GM18867 (cell line): ENCODE measurements around the gene NCOA3.

Source experiments
- ATAC-seq: cut with Tn5 transposase; IDR thresholded peaks from one replicate; pipeline ENCODE4 v1.9.1; 2021; ENCODE audit warnings: mild to moderate bottlenecking, moderate library complexity; ENCODE audit not compliant: unreplicated experiment

NCOA3 gene

GRCh38 chr20:47676219-47676721 is 174.6 kb downstream of the NCOA3 start:
- ATAC-seq: no peak

- no peak for ATAC-seq
Observed at GRCh38 chr20:47676912-47677634, 175.4 kb downstream of the NCOA3 start.

- ATAC-seq: no peak
Observed at GRCh38 chr20:47677635-47678453, 176.2 kb downstream of the NCOA3 start.

GRCh38 chr20:47678536-47678935 is 176.8 kb downstream of the NCOA3 start:
- no peak for ATAC-seq

GRCh38 chr20:47679462-47679861 is 177.8 kb downstream of the NCOA3 start:
- ATAC-seq: no peak

- ATAC-seq: no peak
Observed at GRCh38 chr20:47680804-47681529, 179.3 kb downstream of the NCOA3 start.

- ATAC-seq: no peak
Observed at GRCh38 chr20:47682028-47682783, 180.5 kb downstream of the NCOA3 start.

GRCh38 chr20:47682916-47683315 is 181.2 kb downstream of the NCOA3 start:
- ATAC-seq: no peak

- no peak for ATAC-seq
Observed at GRCh38 chr20:47684306-47685080, 182.8 kb downstream of the NCOA3 start.

GRCh38 chr20:47686545-47686944 is 184.9 kb downstream of the NCOA3 start:
- ATAC-seq: no peak

- ATAC-seq: no peak
Observed at GRCh38 chr20:47687095-47687987, 185.7 kb downstream of the NCOA3 start.

GRCh38 chr20:47688385-47689381 is 187.0 kb downstream of the NCOA3 start:
- no peak for ATAC-seq

GRCh38 chr20:47689731-47690130 is 188.0 kb downstream of the NCOA3 start:
- ATAC-seq: no peak

- ATAC-seq: no peak
Observed at GRCh38 chr20:47691625-47692024, 189.9 kb downstream of the NCOA3 start.

GRCh38 chr20:47694021-47694818 is 192.5 kb downstream of the NCOA3 start:
- no peak for ATAC-seq

- no peak for ATAC-seq
Observed at GRCh38 chr20:47696856-47697255, 195.2 kb downstream of the NCOA3 start.

GRCh38 chr20:47698142-47698541 is 196.5 kb downstream of the NCOA3 start:
- no peak for ATAC-seq
